ENCODE results near the gene PTPN6. TPM values are rescaled to one million over a fixed set of nuclear protein-coding genes. Genes with fewer than 3 reads are reported as not detected.

Gene PTPN6
- total and polyA plus RNA-seq, 10 of the 15 experiments (the other 5 are each of a cell fraction or from before 2014, with no cell fraction given), result 229 to 457 (median 370) TPM

GRCh38 chr12:6936636-6937480, 14.3 kb upstream of the PTPN6 start (continued):
- no peak for TF ChIP-seq CHD1 (IDR thresholded peaks at IDR 0.05; ENCODE audit: low read depth, low read length)
- TF ChIP-seq ZBED1 (IDR thresholded peaks at IDR 0.05; ENCODE audit: borderline replicate concordance), result no peak
- no peak for TF ChIP-seq PAX5 (IDR thresholded peaks at IDR 0.05; ENCODE audit: borderline replicate concordance, low read depth, low read length)
- TF ChIP-seq USF2 (IDR thresholded peaks at IDR 0.05; ENCODE audit: borderline replicate concordance, low read depth, low read length), result no peak
- no peak for TF ChIP-seq SMAD1 (IDR thresholded peaks at IDR 0.05; ENCODE audit: low read depth, partially characterized antibody)
- peak; percentile 2; the same call in 1 of the 3 replicates for TF ChIP-seq POU2F2 (IDR thresholded peaks at IDR 0.05; ENCODE audit: borderline replicate concordance, low read depth, low read length)
- TF ChIP-seq PML (IDR thresholded peaks at IDR 0.05; ENCODE audit: low read length), result no peak
- no peak for TF ChIP-seq MAX (IDR thresholded peaks at IDR 0.05; ENCODE audit: low read depth, low read length)
- no peak for TF ChIP-seq CBX5 (IDR thresholded peaks at IDR 0.05; ENCODE audit: low read depth)
- TF ChIP-seq MLLT1 (IDR thresholded peaks at IDR 0.05), result peak; percentile 70; the same call in 1 of the 2 replicates
- TF ChIP-seq TCF7 (IDR thresholded peaks at IDR 0.05; ENCODE audit: borderline replicate concordance), result no peak
- no peak for TF ChIP-seq RELB (IDR thresholded peaks at IDR 0.05; ENCODE audit: low read depth)
- TF ChIP-seq BMI1 (IDR thresholded peaks at IDR 0.05; ENCODE audit: borderline replicate concordance), result no peak
- TF ChIP-seq POLR2A (IDR thresholded peaks at IDR 0.05; ENCODE audit: low read depth, low read length), result peak; percentile 75
- no peak for TF ChIP-seq FOXM1 (IDR thresholded peaks at IDR 0.05; ENCODE audit: low read depth, low read length)
- no peak for TF ChIP-seq POLR2AphosphoS2 (IDR thresholded peaks at IDR 0.05; ENCODE audit: low read depth, low read length)
- no peak for TF ChIP-seq SIX5 (IDR thresholded peaks at IDR 0.05; ENCODE audit: low read depth, low read length, severe bottlenecking)
- no peak for TF ChIP-seq ELK1 (IDR thresholded peaks at IDR 0.05; ENCODE audit: low read depth, low read length)
- 0 out of 2 replicates have a peak, but pooled peaks have one; percentile 24 for TF ChIP-seq MTA2 (IDR thresholded peaks at IDR 0.05; ENCODE audit: low read depth)
- no peak for TF ChIP-seq ZNF622 (IDR thresholded peaks at IDR 0.05)
- TF ChIP-seq NFIC (IDR thresholded peaks at IDR 0.05; ENCODE audit: low read depth, low read length), result no peak
- no peak for TF ChIP-seq E2F4 (IDR thresholded peaks at IDR 0.05; ENCODE audit: low read depth, low read length)
- peak; percentile 98 for TF ChIP-seq HDGF (IDR thresholded peaks at IDR 0.05)
- no peak for TF ChIP-seq MTA3 (IDR thresholded peaks at IDR 0.05; ENCODE audit: borderline replicate concordance, low read length)
- no peak for TF ChIP-seq EZH2 (IDR thresholded peaks at IDR 0.05; ENCODE audit: borderline replicate concordance, control insufficient read depth, low read depth, low read length)
- no peak for TF ChIP-seq STAT1 (conservative IDR thresholded peaks at IDR 0.05)

All from GM12878 (cell line).